IMR-90 (cell line): ENCODE results near the gene IGDCC3.

Source experiments
- BHLHE40 ChIP-seq: fragments of 150-350 bp; IDR thresholded peaks from 2 replicates; pipeline ENCODE4 v1.6.1; 2016; ENCODE audit warnings: mild to moderate bottlenecking, low read depth, low read length
- CTCF ChIP-seq: conservative IDR thresholded peaks from 2 replicates; pipeline ENCODE4 v1.5.1; 2012; ENCODE audit warnings: mild to moderate bottlenecking, low read depth, low read length, improper control_type of control experiment
- MAFK ChIP-seq: IDR thresholded peaks from 2 replicates; pipeline ENCODE4 v1.6.1; 2012; ENCODE audit warnings: low read depth, low read length, improper control_type of control experiment
- MAZ ChIP-seq: IDR thresholded peaks from 2 replicates; pipeline ENCODE4 v1.6.1; 2012; ENCODE audit warnings: low read depth, mild to moderate bottlenecking, low read length, improper control_type of control experiment, moderate library complexity, borderline replicate concordance
- MXI1 ChIP-seq: IDR thresholded peaks from 2 replicates; pipeline ENCODE4 v1.6.1; 2012; ENCODE audit warnings: low read depth, mild to moderate bottlenecking, low read length, moderate library complexity, borderline replicate concordance
- POLR2A ChIP-seq: IDR thresholded peaks from 2 replicates; pipeline ENCODE4 v1.6.1; 2012; ENCODE audit warnings: mild to moderate bottlenecking, low read depth, low read length
- RCOR1 ChIP-seq: IDR thresholded peaks from 2 replicates; pipeline ENCODE4 v1.6.1; 2012; ENCODE audit warnings: mild to moderate bottlenecking, low read length, improper control_type of control experiment; ENCODE audit not compliant: insufficient replicate concordance
- USF2 ChIP-seq: fragments of 150-350 bp; IDR thresholded peaks from 2 replicates; pipeline ENCODE4 v1.6.1; 2017; ENCODE audit warnings: mild to moderate bottlenecking, antibody characterized with exemption, low read length, low read depth

GRCh38 chr15:65311760-65312159 lies 66.0 kb downstream of the IGDCC3 start:
- TF ChIP-seq MAZ = no peak
- TF ChIP-seq CTCF = no peak
- no peak for TF ChIP-seq POLR2A
- TF ChIP-seq MXI1 = no peak
- no peak for TF ChIP-seq BHLHE40
- TF ChIP-seq USF2 = no peak
- TF ChIP-seq MAFK = no peak
- TF ChIP-seq RCOR1 = no peak
